ENCODE measurements around the gene MAOA.

Gene MAOA

GRCh38 chrX:43741843-43742573 is 85.9 kb downstream of the MAOA start:
- POLR2A ChIA-PET = no interaction called here
- Histone ChIP-seq H3K4me1 (ENCODE audit: control insufficient read depth, insufficient read depth, low read length) (no peaks in the 10 kb centered on the region), H3K9me3 (ENCODE audit: control insufficient read depth, insufficient read depth, low read depth, low read length) (no peaks in the 10 kb centered on the region), H3K27ac (ENCODE audit: extremely low read depth, low read depth, low read length) (no peak overlapping the region), H3K36me3 (ENCODE audit: control insufficient read depth in 2 of 2, insufficient read depth in 1 of 2, low read length in 2 of 2) (peaks cover 0 to 21% of the 10 kb centered on the region in 2 experiments; a peak in 1 of 3 replicates), H3K4me3 (ENCODE audit: low read depth, low read length) (no peak overlapping the region)
- CTCF ChIA-PET = interaction anchor here (1.8 kb wide), 1 partner anchor 8 kb away, joined by 8 read pairs; no protein-coding TSS in a partner anchor
- no peak for TF ChIP-seq ZNF664 (tag by site-specific recombination; IDR thresholded peaks at IDR 0.05)
- no peak for TF ChIP-seq BCL11A (tag by site-specific recombination; IDR thresholded peaks at IDR 0.05; ENCODE audit: low read depth)
- no peak for TF ChIP-seq ZNF76 (tag by site-specific recombination; IDR thresholded peaks at IDR 0.05; ENCODE audit: borderline replicate concordance, low read depth)
- no peak for TF ChIP-seq ZNF747 (tag by site-specific recombination; IDR thresholded peaks at IDR 0.05)
- TF ChIP-seq ZNF488 (tag by site-specific recombination; IDR thresholded peaks at IDR 0.05) = no peak
- TF ChIP-seq ZNF24 (tag by site-specific recombination; IDR thresholded peaks at IDR 0.05) = no peak
- TF ChIP-seq ZNF513 (tag by site-specific recombination; IDR thresholded peaks at IDR 0.05) = no peak

GRCh38 chrX:43743100-43743822 is 87.2 kb downstream of the MAOA start:
- ChIA-PET CTCF (no interaction called here), POLR2A (no interaction called here)
- no peak overlapping the region for H3K4me3 ChIP-seq (ENCODE audit: low read depth, low read length)
- H3K36me3 ChIP-seq (ENCODE audit: control insufficient read depth in 2 of 2, insufficient read depth in 1 of 2, low read length in 2 of 2) = peaks cover 0 to 21% of the 10 kb centered on the region in 2 experiments; a peak in 1 of 3 replicates
- H3K9me3 ChIP-seq (ENCODE audit: control insufficient read depth, insufficient read depth, low read depth, low read length) = no peaks in the 10 kb centered on the region
- TF ChIP-seq ZSCAN4 (tag by site-specific recombination; IDR thresholded peaks at IDR 0.05) (no peak), ZSCAN18 (tag by site-specific recombination; IDR thresholded peaks at IDR 0.05) (no peak), ZBTB49 (tag by site-specific recombination; IDR thresholded peaks at IDR 0.05; ENCODE audit: low read depth) (no peak), ZNF692 (tag by site-specific recombination; IDR thresholded peaks at IDR 0.05) (no peak), HOXD13 (CRISPR knock-in tag; IDR thresholded peaks at IDR 0.05; ENCODE audit: borderline replicate concordance) (no peak), ZNF513 (tag by site-specific recombination; IDR thresholded peaks at IDR 0.05) (no peak), ZSCAN30 (tag by site-specific recombination; IDR thresholded peaks at IDR 0.05) (no peak), ZNF138 (tag by site-specific recombination; IDR thresholded peaks at IDR 0.05; ENCODE audit: borderline replicate concordance) (no peak), ZBTB8A (tag by site-specific recombination; IDR thresholded peaks at IDR 0.05) (no peak)
- no peaks in the 10 kb centered on the region for H3K4me1 ChIP-seq (ENCODE audit: control insufficient read depth, insufficient read depth, low read length)
- no peak overlapping the region for H3K27ac ChIP-seq (ENCODE audit: extremely low read depth, low read depth, low read length)
